Smooth muscle cell (in vitro differentiated cells): ENCODE data around the gene RUNX2. TPM values are rescaled to one million over a fixed set of nuclear protein-coding genes. Genes with fewer than 3 reads are reported as not detected.

ENCODE experiments used
- DNase-seq: peaks from one replicate; lab custom pipeline; 2025; ENCODE audit not compliant: unreplicated experiment; lab: John Stamatoyannopoulos, UW
- H2AFZ ChIP-seq: fragments of 200-600 bp; sonication (generic); 2 replicates; pipeline ENCODE4 v1.6.0; 2016; ENCODE audit warnings: antibody characterized with exemption, low read depth, mild to moderate bottlenecking
- H3F3A ChIP-seq: fragments of 200-600 bp; sonication (generic); 2 replicates; pipeline ENCODE4 v1.6.0; 2017; ENCODE audit warnings: antibody characterized with exemption, low read depth
- H3K27ac ChIP-seq: fragments of 200-600 bp; sonication (generic); 2 replicates; pipeline ENCODE4 v1.5.1; 2016; ENCODE audit warnings: low read depth, mild to moderate bottlenecking
- H3K27me3 ChIP-seq: fragments of 200-600 bp; sonication (generic); 2 replicates; pipeline ENCODE4 v1.6.1; 2016; ENCODE audit warnings: low read depth, mild to moderate bottlenecking
- H3K36me3 ChIP-seq: fragments of 200-600 bp; sonication (generic); 2 replicates; pipeline ENCODE4 v1.5.1; 2016; ENCODE audit warnings: low read depth
- H3K4me1 ChIP-seq: fragments of 200-600 bp; sonication (generic); 2 replicates; pipeline ENCODE4 v1.5.1; 2016; ENCODE audit warnings: low read depth
- H3K4me2 ChIP-seq: fragments of 200-600 bp; sonication (generic); 2 replicates; pipeline ENCODE4 v1.6.0; 2016; ENCODE audit warnings: mild to moderate bottlenecking
- H3K4me3 ChIP-seq: fragments of 200-600 bp; sonication (generic); 2 replicates; pipeline ENCODE4 v1.5.1; 2016; ENCODE audit warnings: mild to moderate bottlenecking
- H3K79me2 ChIP-seq: fragments of 200-600 bp; sonication (generic); 2 replicates; pipeline ENCODE4 v1.6.0; 2016; ENCODE audit warnings: low read depth, mild to moderate bottlenecking
- H3K9ac ChIP-seq: fragments of 200-600 bp; sonication (generic); 2 replicates; pipeline ENCODE4 v1.6.0; 2016; ENCODE audit warnings: low read depth
- H3K9me3 ChIP-seq: fragments of 200-600 bp; sonication (generic); replicated peaks from 2 replicates; pipeline ENCODE4 v1.5.1; 2016; ENCODE audit warnings: low read depth
- H4K20me1 ChIP-seq: fragments of 200-600 bp; sonication (generic); 2 replicates; pipeline ENCODE4 v1.6.0; 2016; ENCODE audit warnings: low read depth
- CTCF ChIP-seq: fragments of 200-600 bp; sonication (generic); IDR thresholded peaks from 2 replicates; pipeline ENCODE4 v1.5.1; 2017; ENCODE audit warnings: borderline replicate concordance, mild to moderate bottlenecking, antibody characterized with exemption; ENCODE audit not compliant: insufficient read depth, poor library complexity, severe bottlenecking
- WGBS: methylation state at CpG from one replicate; pipeline ENCODE4 v1.1.7; 2016; ENCODE audit warnings: low lambda C conversion rate; 5-methylcytosine and 5-hydroxymethylcytosine counted together
- polyA plus RNA-seq: library from polyadenylated mRNA; unstranded; fragments of >200 nt; fragmentation: Nextera tagmentation; extraction: Ambion mirVana; gene quantifications from 2 replicates; pipeline ENCODE4 v1.2.1, GENCODE V29; 2016
- total RNA-seq: library from RNA; depleted of rRNA; stranded (reverse); fragments of >200 nt; gene quantifications from 2 replicates; pipeline ENCODE4 v1.2.3, GENCODE V29; 2014

The RUNX2 gene
- total and polyA plus RNA-seq, 2 experiments from 2014 or later: 12.5 to 16.4 TPM

- H2AFZ ChIP-seq: no peak overlapping the region
- no peak overlapping the region for H3K27ac ChIP-seq
- H3K9ac ChIP-seq: no peak overlapping the region
- no peak for TF ChIP-seq CTCF
- peaks cover 9% of the 10 kb centered on the region for H3K4me1 ChIP-seq
- no peaks in the 10 kb centered on the region for H3K79me2 ChIP-seq
- H3K27me3 ChIP-seq: no peaks in the 10 kb centered on the region
- DNase-seq: no peak
- no peaks in the 10 kb centered on the region for H3F3A ChIP-seq
- no peak overlapping the region for H3K4me2 ChIP-seq
- no peaks in the 10 kb centered on the region for H3K36me3 ChIP-seq
- no peaks in the 10 kb centered on the region for H3K9me3 ChIP-seq
- 88% methylated on average over 3 of the region's 3 CpGs for WGBS
- no peaks in the 10 kb centered on the region for H4K20me1 ChIP-seq
- H3K4me3 ChIP-seq: no peak overlapping the region
Observed at GRCh38 chr6:45351076-45351475, 22.9 kb downstream of the RUNX2 start.

DNA sequence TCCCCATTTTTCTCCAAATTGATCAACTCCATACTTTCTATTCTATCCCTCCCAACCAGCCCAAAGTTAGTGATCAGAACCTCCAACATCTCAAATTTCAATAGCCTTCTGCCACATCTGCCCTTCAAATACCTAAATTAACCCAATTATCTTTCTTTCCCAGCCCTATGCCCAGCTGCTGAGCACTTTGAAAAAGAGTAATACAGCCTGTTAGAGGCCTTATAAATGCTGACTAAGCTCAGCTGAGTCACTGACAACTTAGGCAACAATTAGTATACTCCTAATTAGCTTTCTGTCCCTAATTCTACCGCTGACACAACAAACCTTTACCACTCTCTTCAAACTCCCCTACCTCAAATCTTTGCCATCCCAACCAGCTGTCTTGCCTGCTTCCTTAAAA, 23.5 kb downstream of the RUNX2 start:
- H4K20me1 ChIP-seq: no peaks in the 10 kb centered on the region
- H3F3A ChIP-seq: no peaks in the 10 kb centered on the region
- no peaks in the 10 kb centered on the region for H3K36me3 ChIP-seq
- no peak overlapping the region for H3K4me2 ChIP-seq
- H3K9ac ChIP-seq: no peak overlapping the region
- no peaks in the 10 kb centered on the region for H3K79me2 ChIP-seq
- no peaks in the 10 kb centered on the region for H3K9me3 ChIP-seq
- TF ChIP-seq CTCF: no peak
- no peak for DNase-seq
- H3K27ac ChIP-seq: no peak overlapping the region
- 36% methylated on average over 1 of the region's 1 CpG for WGBS
- peaks cover 9% of the 10 kb centered on the region for H3K4me1 ChIP-seq
- H3K4me3 ChIP-seq: no peak overlapping the region
- no peak overlapping the region for H2AFZ ChIP-seq
- no peaks in the 10 kb centered on the region for H3K27me3 ChIP-seq

DNA sequence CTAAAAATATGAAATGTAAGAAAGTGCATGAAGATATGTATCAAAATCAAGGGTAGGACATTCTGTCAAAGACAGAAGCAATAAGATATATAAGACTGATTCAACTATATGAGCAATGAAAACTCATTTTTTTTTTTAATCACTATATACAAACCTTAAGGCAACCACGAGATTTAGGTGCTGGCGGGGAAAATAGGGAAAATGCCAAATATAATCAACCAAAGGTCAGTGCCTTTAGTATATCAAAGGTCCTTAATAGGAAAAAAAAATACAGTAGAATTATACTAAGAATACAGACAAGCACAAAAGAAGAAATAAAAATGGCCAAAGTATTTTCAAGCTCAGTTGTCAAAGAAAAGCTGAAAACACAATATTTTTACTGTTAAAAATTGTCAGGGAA, 25.5 kb downstream of the RUNX2 start:
- 96% methylated on average over 2 of the region's 2 CpGs for WGBS

More for the DNA sequence above, 25.5 kb downstream of the RUNX2 start:
- no peaks in the 10 kb centered on the region for H3K27me3 ChIP-seq
- H3K4me3 ChIP-seq: no peak overlapping the region
- H3F3A ChIP-seq: no peaks in the 10 kb centered on the region
- no peaks in the 10 kb centered on the region for H3K79me2 ChIP-seq
- no peak overlapping the region for H3K9ac ChIP-seq
- H3K9me3 ChIP-seq: no peaks in the 10 kb centered on the region
- no peak overlapping the region for H3K27ac ChIP-seq
- H2AFZ ChIP-seq: no peak overlapping the region
- no peak for DNase-seq
- TF ChIP-seq CTCF: no peak
- H3K4me2 ChIP-seq: no peak overlapping the region
- H3K4me1 ChIP-seq: peaks cover 9% of the 10 kb centered on the region
- H4K20me1 ChIP-seq: no peaks in the 10 kb centered on the region
- H3K36me3 ChIP-seq: no peaks in the 10 kb centered on the region
